Sigmoid colon (tissue), 7 donors: ENCODE measurements around the gene C3orf70. TPM values are rescaled to one million over a fixed set of nuclear protein-coding genes. Genes with fewer than 3 reads are reported as not detected.

Experiments
- DNase-seq: peaks from one replicate; pipeline ENCODE4 v3.0.0-alpha.2; 2019
- H3K27ac ChIP-seq, 4 donors: fragments of 200-600 bp; sonication (generic); one replicate each; pipeline ENCODE4 v1.5.1; 2016 to 2019; ENCODE audit warnings: mild to moderate bottlenecking in 1 of 4
- H3K27me3 ChIP-seq, 3 donors: fragments of 200-600 bp; sonication (generic); one replicate each; pipeline ENCODE4 v1.5.1; 2019; ENCODE audit warnings: mild to moderate bottlenecking in 1 of 3
- H3K36me3 ChIP-seq, 4 donors: fragments of 200-600 bp; sonication (generic); one replicate each; pipeline ENCODE4 v1.5.1; 2016 to 2019
- H3K4me1 ChIP-seq, 4 donors: fragments of 200-600 bp; sonication (generic); one replicate each; pipeline ENCODE4 v1.5.1; 2017 to 2019
- H3K4me3 ChIP-seq, 4 donors: fragments of 200-600 bp; sonication (generic); one replicate each; pipeline ENCODE4 v1.5.1; 2017 to 2019; ENCODE audit warnings: mild to moderate bottlenecking in 2 of 4, moderate library complexity in 1 of 4
- H3K9me3 ChIP-seq, 4 donors: fragments of 200-600 bp in 3 of 4; sonication (generic) in 3 of 4; one replicate each; pipeline versions ENCODE4 v1.5.1 to v1.6.1; 2013 to 2019
- EP300 ChIP-seq, 4 donors: sonication (generic); formaldehyde crosslinking; IDR thresholded peaks; one replicate each; pipeline ENCODE4 v1.6.1; 2017; ENCODE audit warnings: antibody characterized with exemption in 4 of 4
- POLR2A ChIP-seq, 2 donors: fragments of 450-650 bp; IDR thresholded peaks; one replicate each; pipeline ENCODE4 v1.6.1; 2016; ENCODE audit warnings: antibody characterized with exemption in 2 of 2, mild to moderate bottlenecking in 2 of 2, moderate library complexity in 2 of 2
- POLR2AphosphoS5 ChIP-seq, 4 donors: sonication (generic); formaldehyde crosslinking; IDR thresholded peaks; one replicate each; pipeline ENCODE4 v1.6.1; 2017; ENCODE audit warnings: antibody characterized with exemption in 4 of 4
- WGBS, 2 donors: extraction: QIAGEN DNeasy Blood & Tissue Kit; methylation state at CpG; one replicate each; pipeline ENCODE4 v1.1.7; 2013; 5-methylcytosine and 5-hydroxymethylcytosine counted together
- intact Hi-C: fragments of 100-400 bp; cut with DNase I; formaldehyde crosslinking; loops from one replicate; pipeline ENCODE4 v1.15.1; 2023
- polyA plus RNA-seq, 3 donors: library from polyadenylated mRNA; stranded (reverse); fragments of 200-250 nt; gene quantifications; one replicate each; pipeline ENCODE4 v1.2.3, GENCODE V29; 2013
- total RNA-seq, 4 donors: library from RNA; depleted of rRNA; stranded (reverse); fragments of >200 nt; gene quantifications; one replicate each; pipeline ENCODE4 v1.1.0, GENCODE V29; 2016
- TF ChIP-seq, protein P1 (sequence below), 4 experiments: fragments of 450-650 bp in 3 of 4; fragments of 200-600 bp in 1 of 4; IDR thresholded peaks; one replicate each; pipeline ENCODE4 v1.5.1; 2016 to 2019; ENCODE audit warnings: antibody characterized with exemption in 4 of 4, mild to moderate bottlenecking in 3 of 4, moderate library complexity in 2 of 4
- donor health status: healthy with polysubstance abuse.
- donor health status: Bipolar disorder and iron deficiency.
- donor health status: healthy.

Gene C3orf70
- total and polyA plus RNA-seq, 7 donors, result 2.4 to 52.3 (median 26.0) TPM

DNA sequence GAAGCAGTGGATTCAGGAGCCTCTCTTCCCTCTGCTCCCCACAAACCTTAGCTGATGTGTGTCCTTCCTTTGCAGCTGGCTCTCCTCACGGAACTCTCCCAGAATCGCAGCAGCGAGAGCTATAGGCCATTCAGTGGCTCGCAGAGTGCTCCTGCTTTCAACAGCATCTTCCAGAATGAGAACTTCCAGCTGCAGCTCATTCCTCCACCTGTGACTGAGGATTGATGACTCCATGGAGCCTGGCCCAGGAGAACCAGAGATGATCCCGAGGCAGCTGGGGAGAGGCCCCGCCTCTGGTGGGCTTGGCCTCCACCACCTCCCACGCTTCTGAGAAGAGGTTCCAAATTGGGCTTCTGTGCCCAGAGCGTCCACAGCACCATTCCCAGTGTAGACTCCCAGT, 101.1 kb downstream of the C3orf70 start:
- no peak overlapping the region for H3K4me3 ChIP-seq
- TF ChIP-seq EP300 (IDR thresholded peaks at IDR 0.05) (no peak), POLR2A (IDR thresholded peaks at IDR 0.05) (no peak), POLR2AphosphoS5 (IDR thresholded peaks at IDR 0.05) (no peak)
- TF ChIP-seq, protein P1, sequence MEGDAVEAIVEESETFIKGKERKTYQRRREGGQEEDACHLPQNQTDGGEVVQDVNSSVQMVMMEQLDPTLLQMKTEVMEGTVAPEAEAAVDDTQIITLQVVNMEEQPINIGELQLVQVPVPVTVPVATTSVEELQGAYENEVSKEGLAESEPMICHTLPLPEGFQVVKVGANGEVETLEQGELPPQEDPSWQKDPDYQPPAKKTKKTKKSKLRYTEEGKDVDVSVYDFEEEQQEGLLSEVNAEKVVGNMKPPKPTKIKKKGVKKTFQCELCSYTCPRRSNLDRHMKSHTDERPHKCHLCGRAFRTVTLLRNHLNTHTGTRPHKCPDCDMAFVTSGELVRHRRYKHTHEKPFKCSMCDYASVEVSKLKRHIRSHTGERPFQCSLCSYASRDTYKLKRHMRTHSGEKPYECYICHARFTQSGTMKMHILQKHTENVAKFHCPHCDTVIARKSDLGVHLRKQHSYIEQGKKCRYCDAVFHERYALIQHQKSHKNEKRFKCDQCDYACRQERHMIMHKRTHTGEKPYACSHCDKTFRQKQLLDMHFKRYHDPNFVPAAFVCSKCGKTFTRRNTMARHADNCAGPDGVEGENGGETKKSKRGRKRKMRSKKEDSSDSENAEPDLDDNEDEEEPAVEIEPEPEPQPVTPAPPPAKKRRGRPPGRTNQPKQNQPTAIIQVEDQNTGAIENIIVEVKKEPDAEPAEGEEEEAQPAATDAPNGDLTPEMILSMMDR (IDR thresholded peaks at IDR 0.05), result no peak
- H3K4me1 ChIP-seq, result no peaks in the 10 kb centered on the region
- no peak overlapping the region for H3K27ac ChIP-seq
- H3K9me3 ChIP-seq, result no peaks in the 10 kb centered on the region
- no peak for DNase-seq
- H3K36me3 ChIP-seq, result peaks cover 0 to 69% (median 23%) of the 10 kb centered on the region in 4 donors
- intact Hi-C loops, result no loop called here
- WGBS, 2 donors, result 85 to 91% methylated on average over 8 of the region's 8 CpGs
- H3K27me3 ChIP-seq, result no peaks in the 10 kb centered on the region

DNA sequence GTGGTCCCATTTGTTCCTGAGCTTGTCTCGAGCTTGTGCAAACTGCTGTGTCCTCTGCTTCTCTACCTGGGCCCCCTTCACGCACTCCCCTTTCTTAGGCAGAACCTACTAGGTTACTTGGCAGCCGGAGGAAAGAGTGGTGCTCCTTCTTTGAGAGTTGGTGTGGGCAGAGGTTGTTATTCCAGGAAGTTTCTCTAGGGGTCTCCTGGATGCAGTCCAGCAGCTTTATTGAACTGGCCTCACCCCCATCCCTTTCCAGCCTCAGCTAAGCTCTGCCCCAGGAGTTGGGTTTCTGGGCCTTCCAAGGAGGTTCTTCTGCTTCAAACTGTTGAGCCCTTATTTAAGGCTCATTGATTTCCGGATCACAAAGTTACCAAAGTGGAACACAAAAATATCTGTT, 103.2 kb downstream of the C3orf70 start:
- no peaks in the 10 kb centered on the region for H3K27me3 ChIP-seq
- 97 to 99% methylated on average over 4 of the region's 4 CpGs for WGBS, 2 donors
- no peak for DNase-seq
- H3K4me1 ChIP-seq, result no peaks in the 10 kb centered on the region
- H3K4me3 ChIP-seq, result no peak overlapping the region
- H3K27ac ChIP-seq, result no peak overlapping the region
- TF ChIP-seq POLR2AphosphoS5 (IDR thresholded peaks at IDR 0.05) (no peak), EP300 (IDR thresholded peaks at IDR 0.05) (no peak), POLR2A (IDR thresholded peaks at IDR 0.05) (no peak)
- TF ChIP-seq, protein P1 (IDR thresholded peaks at IDR 0.05), result no peak
- no peaks in the 10 kb centered on the region for H3K9me3 ChIP-seq
- peaks cover 0 to 66% (median 23%) of the 10 kb centered on the region in 4 donors for H3K36me3 ChIP-seq
- intact Hi-C loops, result no loop called here

DNA sequence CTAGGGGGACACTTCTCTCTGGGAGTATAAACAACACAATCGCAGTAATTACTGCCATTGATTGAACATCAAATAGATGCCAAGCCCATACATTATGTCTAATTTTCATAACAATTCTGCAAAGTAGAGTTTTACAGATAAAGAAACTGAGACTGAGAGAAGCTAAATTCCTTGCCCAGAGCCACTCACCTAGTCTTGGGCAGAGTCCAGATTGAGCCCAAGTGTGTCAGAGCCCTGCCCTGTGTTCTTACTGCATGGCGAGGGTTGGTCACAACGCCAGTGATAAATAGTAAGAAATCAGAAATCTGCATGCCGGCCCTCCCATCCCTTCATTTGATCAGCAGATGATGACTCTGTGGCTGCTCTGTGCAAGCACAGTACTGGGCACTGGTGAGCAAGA, 106.3 kb downstream of the C3orf70 start:
- DNase-seq, result no peak
- Histone ChIP-seq H3K36me3 (peaks cover 0 to 35% (median 17%) of the 10 kb centered on the region in 4 donors), H3K9me3 (no peaks in the 10 kb centered on the region), H3K27me3 (no peaks in the 10 kb centered on the region), H3K4me3 (no peak overlapping the region), H3K4me1 (no peaks in the 10 kb centered on the region), H3K27ac (peak overlapping the region in 1 of 4 donors; percentile 32)
- intact Hi-C loops, result no loop called here
- 25 to 64% methylated on average over 4 of the region's 4 CpGs for WGBS, 2 donors
- TF ChIP-seq POLR2AphosphoS5 (IDR thresholded peaks at IDR 0.05) (no peak), EP300 (IDR thresholded peaks at IDR 0.05) (no peak), POLR2A (IDR thresholded peaks at IDR 0.05) (no peak)
- TF ChIP-seq, protein P1 (IDR thresholded peaks at IDR 0.05), result no peak

DNA sequence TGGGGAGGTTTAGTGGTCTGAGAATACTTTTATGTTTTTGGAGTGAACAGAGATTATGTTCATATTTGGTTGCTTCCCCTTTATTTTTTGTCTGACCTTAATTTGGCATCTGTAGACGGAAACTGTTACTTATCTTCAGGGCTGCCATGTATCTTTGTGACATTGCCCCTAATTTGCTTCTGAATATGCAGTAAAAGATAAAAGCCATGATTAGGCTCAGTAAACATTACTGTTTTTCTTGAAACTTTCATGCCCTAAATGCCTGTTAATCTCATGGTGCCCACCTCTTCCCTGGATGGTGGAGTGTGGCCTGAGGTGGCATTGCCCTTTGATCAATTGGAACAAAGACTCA, 106.7 kb downstream of the C3orf70 start:
- TF ChIP-seq EP300 (IDR thresholded peaks at IDR 0.05), result no peak
- TF ChIP-seq POLR2A (IDR thresholded peaks at IDR 0.05), result no peak
- TF ChIP-seq POLR2AphosphoS5 (IDR thresholded peaks at IDR 0.05), result no peak
- TF ChIP-seq, protein P1 (IDR thresholded peaks at IDR 0.05), result no peak
- 16 to 58% methylated on average over 1 of the region's 1 CpG for whole genome bisulfite sequencing, 2 donors
- Histone ChIP-seq H3K36me3 (peaks cover 0 to 30% (median 17%) of the 10 kb centered on the region in 4 donors), H3K4me3 (no peak overlapping the region), H3K27ac (peak overlapping the region in 3 of 4 donors; percentile 15 to 32 (median 25)), H3K27me3 (no peaks in the 10 kb centered on the region), H3K9me3 (no peaks in the 10 kb centered on the region), H3K4me1 (no peaks in the 10 kb centered on the region)
- intact Hi-C loops, result no loop called here
- DNase-seq, result no peak
